ENCODE data around the gene HLCS.

DNA sequence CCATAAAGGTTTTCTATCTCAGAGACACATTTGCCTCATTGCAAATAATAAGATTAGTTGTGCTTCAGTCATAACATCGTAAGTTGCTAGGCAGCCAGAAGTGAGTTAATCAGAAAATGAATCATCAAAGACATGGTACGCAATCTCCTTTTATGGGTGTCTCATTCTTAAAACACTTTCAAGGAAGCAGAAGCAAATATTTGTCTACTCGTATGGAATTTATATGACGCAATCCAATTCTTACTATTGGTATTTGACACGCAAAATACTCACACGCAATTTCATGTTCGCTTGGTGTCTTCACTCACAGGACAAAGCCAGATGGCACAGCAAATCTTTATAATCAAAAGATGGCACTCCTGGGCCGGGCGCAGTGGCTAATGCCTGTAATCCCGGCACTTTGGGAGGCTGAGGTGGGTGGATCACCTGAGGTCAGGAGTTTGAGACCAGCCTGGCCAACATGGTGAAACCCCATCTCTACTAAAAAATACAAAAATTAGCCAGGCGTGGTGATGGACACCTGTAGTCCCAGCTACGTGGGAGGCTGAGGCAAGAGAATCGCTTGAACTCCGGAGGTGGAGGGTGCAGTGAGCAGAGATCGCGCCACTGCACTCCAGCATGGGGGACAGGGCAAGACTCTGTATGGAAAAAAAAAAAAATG lies 56.4 kb downstream of the HLCS start:
- TF ChIP-seq, protein P1, sequence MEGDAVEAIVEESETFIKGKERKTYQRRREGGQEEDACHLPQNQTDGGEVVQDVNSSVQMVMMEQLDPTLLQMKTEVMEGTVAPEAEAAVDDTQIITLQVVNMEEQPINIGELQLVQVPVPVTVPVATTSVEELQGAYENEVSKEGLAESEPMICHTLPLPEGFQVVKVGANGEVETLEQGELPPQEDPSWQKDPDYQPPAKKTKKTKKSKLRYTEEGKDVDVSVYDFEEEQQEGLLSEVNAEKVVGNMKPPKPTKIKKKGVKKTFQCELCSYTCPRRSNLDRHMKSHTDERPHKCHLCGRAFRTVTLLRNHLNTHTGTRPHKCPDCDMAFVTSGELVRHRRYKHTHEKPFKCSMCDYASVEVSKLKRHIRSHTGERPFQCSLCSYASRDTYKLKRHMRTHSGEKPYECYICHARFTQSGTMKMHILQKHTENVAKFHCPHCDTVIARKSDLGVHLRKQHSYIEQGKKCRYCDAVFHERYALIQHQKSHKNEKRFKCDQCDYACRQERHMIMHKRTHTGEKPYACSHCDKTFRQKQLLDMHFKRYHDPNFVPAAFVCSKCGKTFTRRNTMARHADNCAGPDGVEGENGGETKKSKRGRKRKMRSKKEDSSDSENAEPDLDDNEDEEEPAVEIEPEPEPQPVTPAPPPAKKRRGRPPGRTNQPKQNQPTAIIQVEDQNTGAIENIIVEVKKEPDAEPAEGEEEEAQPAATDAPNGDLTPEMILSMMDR (IDR thresholded peaks at IDR 0.05) = no peak
- TF ChIP-seq POLR2A (IDR thresholded peaks at IDR 0.05) = no peak

Data from body of pancreas (tissue), 4 donors.